OCI-LY3 (cell line): ENCODE data around the gene TMEM108.

Experiments
- H2AFZ ChIP-seq: fragments of 200-600, 300-600 bp; shearing (Covaris generic); 2 replicates; pipeline ENCODE4 v1.6.0; 2014; ENCODE audit warnings: antibody characterized with exemption, low read depth, low read length
- H3K27ac ChIP-seq: fragments of 200-600, 300-600 bp; sonication (generic); 2 replicates; pipeline ENCODE4 v1.5.1; 2014; ENCODE audit warnings: mild to moderate bottlenecking, low read length, moderate library complexity, mixed read lengths
- H3K27me3 ChIP-seq: fragments of 200-600, 300-600 bp; sonication (generic); 2 replicates; pipeline ENCODE4 v1.6.1; 2014; ENCODE audit warnings: low read depth, low read length, mixed read lengths
- H3K36me3 ChIP-seq: fragments of 200-600, 300-600 bp; sonication (generic); replicated peaks from 2 replicates; pipeline ENCODE3; 2014; ENCODE audit warnings: low read depth, low read length, mixed read lengths
- H3K4me1 ChIP-seq: fragments of 300-600, 200-600 bp; sonication (generic); 2 replicates; pipeline ENCODE4 v1.6.1; 2014; ENCODE audit warnings: low read length, mixed read lengths
- H3K4me2 ChIP-seq: fragments of 200-600, 300-600 bp; sonication (generic); 2 replicates; pipeline ENCODE4 v1.6.1; 2014; ENCODE audit warnings: low read length, mixed read lengths
- H3K4me3 ChIP-seq: fragments of 300-600, 200-600 bp; sonication (generic); 2 replicates; pipeline ENCODE4 v1.5.1; 2014; ENCODE audit warnings: antibody characterized with exemption, mild to moderate bottlenecking, low read length, moderate library complexity
- H3K79me2 ChIP-seq: fragments of 300-600, 200-600 bp; shearing (Covaris generic); 2 replicates; pipeline ENCODE4 v1.6.1; 2014; ENCODE audit warnings: mild to moderate bottlenecking, low read length, mixed read lengths
- H3K9ac ChIP-seq: fragments of 300-600, 200-600 bp; shearing (Covaris generic); 2 replicates; pipeline ENCODE4 v1.6.0; 2014; ENCODE audit warnings: mild to moderate bottlenecking, low read length, moderate library complexity
- H3K9me3 ChIP-seq: fragments of 200-600, 300-600 bp; shearing (Covaris generic); 2 replicates; pipeline ENCODE4 v1.6.1; 2014; ENCODE audit warnings: low read length, mixed read lengths; ENCODE audit not compliant: insufficient read depth
- H4K20me1 ChIP-seq: fragments of 200-600, 300-600 bp; sonication (generic); 2 replicates; pipeline ENCODE4 v1.6.1; 2016; ENCODE audit warnings: low read length, mixed read lengths; ENCODE audit not compliant: insufficient read depth
- CTCF ChIP-seq: fragments of 200-600, 300-600 bp; sonication (generic); IDR thresholded peaks from 2 replicates; pipeline ENCODE4 v1.5.1; 2014; ENCODE audit warnings: antibody characterized with exemption, low read length, low read depth
- EZH2phosphoT487 ChIP-seq: fragments of 200-600 bp; shearing (Covaris generic); IDR thresholded peaks from 2 replicates; pipeline ENCODE4 v1.6.1; 2018; ENCODE audit warnings: antibody characterized with exemption, mixed run types, low read depth

The TMEM108 gene

GRCh38 chr3:133047980-133048379 lies 9.8 kb downstream of the TMEM108 start:
- no peak overlapping the region for H3K4me3 ChIP-seq
- H3K79me2 ChIP-seq: no peaks in the 10 kb centered on the region
- no peaks in the 10 kb centered on the region for H3K9me3 ChIP-seq
- H3K36me3 ChIP-seq: no peaks in the 10 kb centered on the region
- no peak overlapping the region for H3K9ac ChIP-seq
- no peaks in the 10 kb centered on the region for H4K20me1 ChIP-seq
- H3K4me1 ChIP-seq: no peaks in the 10 kb centered on the region
- peaks cover 41% of the 10 kb centered on the region for H3K27me3 ChIP-seq
- peak overlapping the region; percentile 2; the same call in 1 of the 2 replicates for H3K4me2 ChIP-seq
- H2AFZ ChIP-seq: no peak overlapping the region
- TF ChIP-seq CTCF (no peak), EZH2phosphoT487 (no peak)
- H3K27ac ChIP-seq: no peak overlapping the region

DNA sequence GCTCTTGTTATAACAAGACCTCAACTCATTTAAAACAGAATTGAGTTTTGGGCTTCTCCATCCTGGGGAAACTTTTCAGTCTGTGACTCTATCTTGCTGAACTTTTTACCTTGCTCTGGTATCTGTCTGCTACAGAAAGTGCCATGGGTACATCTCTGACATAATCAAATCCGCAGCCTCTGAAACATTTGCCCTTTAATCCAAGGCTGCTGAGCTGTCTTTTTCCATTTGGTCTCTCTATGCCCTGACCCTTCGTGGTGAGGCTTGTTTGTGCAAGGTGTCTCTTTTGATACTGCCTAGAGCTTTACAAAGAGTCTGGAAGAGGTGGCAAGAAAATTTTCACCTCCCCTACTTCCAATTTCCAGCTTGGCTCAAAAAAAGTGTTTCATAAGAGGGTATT lies 11.3 kb downstream of the TMEM108 start:
- Histone ChIP-seq H3K27ac (no peak overlapping the region), H3K4me2 (no peak overlapping the region), H3K27me3 (peaks cover 35% of the 10 kb centered on the region), H4K20me1 (no peaks in the 10 kb centered on the region), H3K9ac (no peak overlapping the region), H3K36me3 (no peaks in the 10 kb centered on the region), H3K4me1 (no peaks in the 10 kb centered on the region), H3K4me3 (no peak overlapping the region), H2AFZ (no peak overlapping the region), H3K9me3 (no peaks in the 10 kb centered on the region), H3K79me2 (no peaks in the 10 kb centered on the region)
- TF ChIP-seq EZH2phosphoT487: no peak
- no peak for TF ChIP-seq CTCF

- Histone ChIP-seq H4K20me1 (no peaks in the 10 kb centered on the region), H3K4me2 (no peak overlapping the region), H3K9me3 (no peaks in the 10 kb centered on the region), H3K36me3 (no peaks in the 10 kb centered on the region), H3K9ac (no peak overlapping the region), H3K4me3 (no peak overlapping the region), H3K79me2 (no peaks in the 10 kb centered on the region), H3K27ac (no peak overlapping the region), H2AFZ (no peak overlapping the region), H3K4me1 (no peaks in the 10 kb centered on the region), H3K27me3 (peaks cover 44% of the 10 kb centered on the region)
- TF ChIP-seq CTCF (no peak), EZH2phosphoT487 (no peak)
Observed at GRCh38 chr3:133050891-133051290, 12.7 kb downstream of the TMEM108 start.

GRCh38 chr3:133053532-133053931 lies 15.3 kb downstream of the TMEM108 start:
- Histone ChIP-seq H3K4me1 (no peaks in the 10 kb centered on the region), H3K4me2 (no peak overlapping the region), H2AFZ (no peak overlapping the region), H3K36me3 (no peaks in the 10 kb centered on the region), H3K9ac (no peak overlapping the region), H3K27me3 (peaks cover 40% of the 10 kb centered on the region), H3K79me2 (no peaks in the 10 kb centered on the region), H3K9me3 (no peaks in the 10 kb centered on the region), H3K27ac (no peak overlapping the region), H3K4me3 (no peak overlapping the region), H4K20me1 (no peaks in the 10 kb centered on the region)
- TF ChIP-seq CTCF (no peak), EZH2phosphoT487 (no peak)
